HG03558 (cell line): ENCODE results near the gene RPP25L.

Experiments
- ATAC-seq: cut with Tn5 transposase; IDR thresholded peaks from one replicate; pipeline ENCODE4 v1.9.1; 2021; ENCODE audit warnings: moderate number of reproducible peaks; ENCODE audit not compliant: unreplicated experiment; ENCODE audit errors: extremely low read depth

RPP25L gene

DNA sequence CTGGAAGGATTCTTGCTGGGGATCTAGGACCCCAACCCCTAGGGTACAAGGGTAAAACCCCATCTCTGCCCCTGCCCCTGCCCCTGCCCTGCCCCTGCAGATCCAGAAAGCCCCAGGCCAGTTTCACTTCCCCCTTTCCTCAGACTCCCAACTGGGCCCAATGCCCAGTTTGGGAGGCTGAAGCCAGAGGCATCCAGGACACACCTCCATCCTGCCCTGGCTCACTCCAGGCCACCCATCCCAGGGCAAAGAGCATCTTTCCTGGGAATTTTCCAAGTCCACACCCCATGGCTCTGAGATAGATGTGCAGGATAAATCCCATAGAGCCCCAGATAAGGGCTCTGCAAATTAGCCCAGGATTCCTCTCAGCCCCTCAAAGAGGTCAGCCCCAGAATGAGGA is 39.8 kb downstream of the RPP25L start:
- ATAC-seq: no peak

DNA sequence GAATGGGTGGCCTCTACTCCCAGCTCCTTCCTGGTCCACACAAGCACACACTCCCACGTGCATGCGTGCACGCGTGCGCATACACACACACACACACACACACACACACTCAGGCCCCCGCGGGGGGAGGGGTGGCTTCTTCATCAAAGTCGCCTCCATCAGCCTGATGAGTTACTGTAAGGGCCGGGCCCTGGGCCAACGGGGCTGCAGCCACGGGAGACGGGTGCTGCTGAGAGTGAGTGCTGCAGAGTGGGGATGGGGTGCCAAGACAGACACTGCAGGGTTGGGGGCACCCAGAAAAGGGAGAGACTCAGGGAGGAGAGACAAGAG is 40.5 kb downstream of the RPP25L start:
- ATAC-seq: no peak

GRCh38 chr9:34570809-34571480 is 41.0 kb downstream of the RPP25L start:
- ATAC-seq: no peak

DNA sequence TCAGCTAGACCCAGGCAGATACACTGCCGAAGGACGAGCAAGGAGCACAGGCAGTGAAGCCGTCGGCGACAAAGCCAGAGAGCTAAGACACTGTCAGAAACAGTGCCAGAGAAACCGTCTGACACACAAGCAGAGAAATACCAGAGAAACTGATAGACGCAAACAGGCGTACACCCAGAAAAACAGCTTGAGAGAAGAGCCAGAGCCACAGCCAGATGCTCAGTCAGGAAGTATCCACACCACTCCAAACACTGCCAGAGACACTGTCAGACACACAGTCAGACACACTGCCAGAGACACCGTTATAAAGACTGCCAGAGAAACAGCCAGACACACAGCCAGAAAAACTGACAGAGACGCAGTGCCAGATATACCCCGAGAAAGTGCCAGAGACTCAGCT is 41.5 kb downstream of the RPP25L start:
- no peak for ATAC-seq

DNA sequence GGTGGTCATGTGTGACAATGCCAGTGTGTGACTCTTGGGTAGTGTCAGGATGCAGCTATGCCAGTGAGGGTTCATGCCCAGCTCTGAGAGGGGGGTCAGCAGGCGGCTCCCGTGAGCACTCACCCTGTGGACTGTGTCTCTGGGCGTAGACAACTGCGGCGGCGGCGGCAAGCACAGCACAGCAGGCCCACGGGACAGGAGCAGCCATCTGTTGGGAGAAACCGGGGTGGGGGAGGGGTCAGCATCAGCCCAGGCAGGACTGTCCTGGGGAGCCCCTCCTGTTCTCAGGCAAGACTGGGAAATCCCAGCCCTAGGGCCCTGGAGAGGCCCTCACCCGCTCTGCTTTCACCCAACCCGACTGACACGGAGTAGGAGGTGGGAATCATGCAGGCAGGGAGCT is 43.1 kb downstream of the RPP25L start:
- ATAC-seq: no peak

DNA sequence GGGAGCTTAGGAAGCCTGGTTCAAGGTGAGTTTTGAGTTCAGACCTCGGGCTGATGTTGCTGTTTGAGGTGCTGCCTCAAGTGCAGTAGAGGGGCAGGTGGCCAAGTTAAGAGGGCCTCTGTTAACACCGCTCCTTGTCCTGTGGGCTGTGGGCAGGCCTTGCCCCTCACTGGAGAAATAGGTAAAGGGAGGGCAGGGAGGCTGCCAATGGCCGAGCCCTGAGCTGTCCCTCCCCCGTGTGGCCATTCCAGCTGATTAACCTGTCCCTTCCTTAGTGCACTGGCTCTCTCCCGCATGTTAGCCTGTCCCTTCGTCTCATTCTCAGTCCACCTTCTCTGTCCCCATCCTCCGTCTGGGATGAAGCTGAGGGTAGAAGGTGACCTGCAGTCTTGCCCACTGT is 43.8 kb downstream of the RPP25L start:
- no peak for ATAC-seq

- ATAC-seq: no peak
Observed at GRCh38 chr9:34566972-34567371, 44.9 kb downstream of the RPP25L start.

DNA sequence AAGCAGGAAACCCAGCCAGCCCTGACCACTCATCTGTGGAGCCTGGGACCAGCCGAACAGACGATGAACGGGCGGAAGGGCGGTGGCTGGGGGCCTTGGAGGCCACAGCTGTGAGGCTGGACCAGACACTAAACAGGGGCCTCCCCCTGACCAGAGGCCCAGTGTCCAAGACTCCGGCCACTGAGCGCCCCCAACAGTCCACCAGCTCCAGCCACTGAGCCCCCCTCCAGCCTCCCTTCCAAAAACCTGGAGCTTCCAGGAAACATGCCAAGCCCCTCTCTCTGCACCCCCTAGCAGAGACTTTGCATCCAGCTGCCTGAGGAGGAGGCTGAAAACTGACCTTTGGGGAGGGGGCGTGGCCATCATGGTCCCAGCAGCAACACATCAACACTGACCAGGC is 45.6 kb downstream of the RPP25L start:
- ATAC-seq: no peak

DNA sequence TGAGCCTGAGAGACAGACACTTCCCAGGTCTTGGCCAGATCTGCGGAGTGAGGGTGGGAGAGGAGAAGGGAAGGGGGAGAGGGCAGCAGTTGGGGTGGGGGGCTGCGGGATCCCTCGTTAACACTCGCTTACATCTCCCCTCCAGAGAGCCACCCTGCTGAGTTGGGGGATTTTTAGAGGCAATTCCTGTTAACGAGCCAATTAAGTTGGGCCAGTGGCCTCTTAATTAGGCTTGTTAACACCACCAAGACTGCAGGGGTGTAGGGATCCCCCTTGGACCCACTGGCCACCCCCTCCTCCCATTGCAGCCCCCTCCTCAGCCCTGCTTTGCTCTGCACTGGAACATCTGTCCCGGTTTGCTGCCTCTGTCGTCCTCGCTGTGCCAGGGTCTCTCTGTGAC is 46.0 kb downstream of the RPP25L start:
- ATAC-seq: no peak

DNA sequence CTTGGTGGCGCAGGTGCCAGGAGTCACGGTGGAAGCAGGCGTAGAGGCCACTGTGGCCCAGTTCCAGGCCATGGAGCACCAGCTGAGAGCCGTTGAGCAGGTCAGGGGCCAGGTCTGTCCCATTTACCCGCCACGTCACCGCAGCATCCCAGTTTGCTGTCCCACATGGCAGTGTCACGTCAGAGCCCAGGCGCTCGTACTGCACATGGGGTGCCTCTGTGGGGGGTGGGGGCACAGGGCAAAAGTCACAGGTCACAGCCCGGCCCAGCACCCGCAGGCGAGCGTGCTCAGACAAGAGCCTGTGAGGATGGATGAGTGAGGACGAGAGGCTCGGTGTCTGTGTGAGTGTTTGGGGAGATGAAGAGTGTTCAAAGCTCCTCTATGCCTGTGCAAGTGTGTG is 47.3 kb downstream of the RPP25L start:
- ATAC-seq: no peak

DNA sequence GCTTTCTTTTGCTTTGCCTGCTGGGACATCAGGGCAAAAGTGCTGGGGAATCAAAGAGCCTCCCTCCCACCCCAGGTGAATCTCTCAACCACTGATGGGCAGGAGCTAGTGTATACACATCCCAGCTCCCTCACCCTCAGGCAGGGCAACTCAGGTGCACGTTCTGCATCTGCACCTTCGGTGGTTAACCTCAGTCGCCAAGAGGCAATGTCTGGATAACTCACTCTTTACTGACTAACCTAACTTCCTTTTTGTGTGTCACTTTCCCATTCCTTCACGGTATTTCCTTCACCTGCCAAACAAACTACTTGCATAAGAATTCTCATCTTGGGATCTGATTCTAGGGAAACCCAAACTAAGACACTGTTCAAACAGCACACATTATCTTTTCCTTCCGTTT is 48.6 kb downstream of the RPP25L start:
- no peak for ATAC-seq

GRCh38 chr9:34562135-34562745 is 49.7 kb downstream of the RPP25L start:
- ATAC-seq: no peak

DNA sequence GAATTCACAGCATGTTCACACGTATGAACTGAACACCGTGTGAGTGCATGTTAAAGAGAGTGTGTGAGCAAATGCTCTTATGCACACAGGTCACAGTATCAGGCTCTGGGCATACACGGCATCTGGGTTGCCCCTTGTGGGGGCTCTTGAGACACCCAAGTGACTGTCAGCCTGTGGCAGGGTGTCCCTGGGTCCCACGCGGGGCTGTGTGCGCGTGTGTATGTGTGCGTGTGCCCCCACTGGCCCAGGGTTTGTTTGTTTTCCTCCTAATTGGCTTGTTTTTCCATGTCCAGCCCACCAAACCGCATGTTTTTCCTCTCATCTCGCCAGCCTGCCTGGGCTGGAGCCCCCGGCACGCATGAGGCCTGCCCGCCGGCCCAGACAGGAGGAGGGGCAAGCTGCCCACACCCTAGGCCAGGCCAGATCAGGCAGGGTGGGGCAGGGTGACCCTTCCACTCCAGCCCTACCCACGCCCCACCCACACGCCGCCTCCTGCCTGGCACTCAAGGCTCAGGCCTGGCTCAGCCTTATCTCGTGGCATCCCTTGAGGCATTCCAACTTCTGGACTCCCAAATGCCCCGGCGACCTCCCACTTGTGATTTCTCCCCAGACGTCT is 51.2 kb downstream of the RPP25L start:
- ATAC-seq: no peak
